ENCODE data around the gene KRTAP27-1.

- no peak for TF ChIP-seq RFX5 (IDR thresholded peaks at IDR 0.05; ENCODE audit: low read depth, low read length)
- no peak for TF ChIP-seq RAD21 (IDR thresholded peaks at IDR 0.05; ENCODE audit: insufficient read depth, low read depth, low read length)
- TF ChIP-seq CREB1 (IDR thresholded peaks at IDR 0.05; ENCODE audit: low read depth) = no peak
- no peak for TF ChIP-seq SIX5 (IDR thresholded peaks at IDR 0.05; ENCODE audit: low read depth, low read length, severe bottlenecking)
- TF ChIP-seq CREM (IDR thresholded peaks at IDR 0.05; ENCODE audit: low read depth) = no peak
- TF ChIP-seq GABPA (IDR thresholded peaks at IDR 0.05; ENCODE audit: low read depth) = no peak
- no peak for TF ChIP-seq BMI1 (IDR thresholded peaks at IDR 0.05; ENCODE audit: borderline replicate concordance)
- TF ChIP-seq ZNF687 (IDR thresholded peaks at IDR 0.05) = no peak
Observed at GRCh38 chr21:30351534-30351933, 14.0 kb upstream of the KRTAP27-1 start.

Data from GM12878 (cell line).